BLaER1 treated with 17β-estradiol and CSF1 and Interleukin-3, amounts not matched to agents 10 nM and 100 nM (cell line): Measurements from ENCODE around the gene ULK4.

Source experiments
- H3K27ac ChIP-seq, 11 experiments: shearing (Covaris generic); formaldehyde crosslinking; 2 replicates each; pipeline ENCODE4 v1.8.1; 2022
- H3K27me3 ChIP-seq, 11 experiments: shearing (Covaris generic); formaldehyde crosslinking; 2 replicates each; pipeline ENCODE4 v1.8.1; 2022
- H3K36me3 ChIP-seq, 11 experiments: shearing (Covaris generic); formaldehyde crosslinking; 2 replicates each; pipeline ENCODE4 v1.8.1; 2022
- H3K4me1 ChIP-seq, 10 experiments: shearing (Covaris generic); formaldehyde crosslinking; 2 replicates each; pipeline ENCODE4 v1.8.1; 2022
- H3K4me2 ChIP-seq, 11 experiments: shearing (Covaris generic); formaldehyde crosslinking; 2 replicates each; pipeline ENCODE4 v1.8.1; 2022
- H3K4me3 ChIP-seq, 10 experiments: shearing (Covaris generic); formaldehyde crosslinking; 2 replicates each; pipeline ENCODE4 v1.8.1; 2022
- H3K9ac ChIP-seq, 11 experiments: shearing (Covaris generic); formaldehyde crosslinking; 2 replicates each; pipeline ENCODE4 v1.8.1; 2022
- H3K9me3 ChIP-seq, 11 experiments: shearing (Covaris generic); formaldehyde crosslinking; replicated peaks in 1 of 11; 2 replicates each; pipeline ENCODE4 v1.8.1; 2022
- H4K20me1 ChIP-seq, 11 experiments: shearing (Covaris generic); formaldehyde crosslinking; 2 replicates each; pipeline ENCODE4 v1.8.1; 2022
- Cebpa-rat ChIP-seq, 11 experiments: shearing (Covaris generic); IDR thresholded peaks; 2 replicates each; pipeline ENCODE4 v1.8.1; 2022

The ULK4 gene

DNA sequence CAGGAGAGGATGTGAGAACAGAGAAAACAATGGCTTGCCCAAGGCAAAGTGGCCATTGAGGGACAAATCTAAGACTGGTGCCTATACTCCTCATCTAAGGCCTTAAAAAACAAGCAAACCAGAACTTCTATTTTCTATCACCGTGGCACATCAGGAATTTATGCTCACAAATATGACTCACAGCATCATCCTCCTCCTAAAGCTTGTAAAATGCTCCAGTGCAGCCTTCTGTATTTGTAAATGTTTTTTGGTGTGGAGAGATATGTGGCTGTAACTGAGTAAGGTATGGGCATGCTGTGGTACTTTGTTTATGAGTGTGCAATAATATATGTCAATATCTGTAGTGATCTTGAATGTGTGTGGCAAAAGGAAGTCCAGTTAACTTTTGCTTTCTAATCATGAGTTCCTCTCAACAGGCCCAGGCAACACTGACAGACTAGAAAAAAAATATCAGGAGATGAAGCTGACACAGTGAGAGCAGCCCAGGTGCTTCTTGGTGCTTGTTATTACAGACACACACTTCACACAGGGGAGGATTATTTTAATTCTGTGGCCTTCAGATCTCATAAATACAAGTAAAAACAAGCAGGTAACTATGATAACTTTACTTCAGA lies 702.3 kb downstream of the ULK4 start:
- Histone ChIP-seq H3K9ac (no peak overlapping the region), H3K27ac (no peak overlapping the region), H3K27me3 (no peaks in the 10 kb centered on the region), H3K36me3 (no peaks in the 10 kb centered on the region), H4K20me1 (no peaks in the 10 kb centered on the region), H3K4me3 (no peak overlapping the region), H3K4me2 (no peak overlapping the region), H3K4me1 (peaks cover 0 to under 1% (median 0%) of the 10 kb centered on the region in 10 experiments; a peak in 1 of 20 replicates), H3K9me3 (no peaks in the 10 kb centered on the region)
- no peak for TF ChIP-seq Cebpa-rat (IDR thresholded peaks at IDR 0.05)

DNA sequence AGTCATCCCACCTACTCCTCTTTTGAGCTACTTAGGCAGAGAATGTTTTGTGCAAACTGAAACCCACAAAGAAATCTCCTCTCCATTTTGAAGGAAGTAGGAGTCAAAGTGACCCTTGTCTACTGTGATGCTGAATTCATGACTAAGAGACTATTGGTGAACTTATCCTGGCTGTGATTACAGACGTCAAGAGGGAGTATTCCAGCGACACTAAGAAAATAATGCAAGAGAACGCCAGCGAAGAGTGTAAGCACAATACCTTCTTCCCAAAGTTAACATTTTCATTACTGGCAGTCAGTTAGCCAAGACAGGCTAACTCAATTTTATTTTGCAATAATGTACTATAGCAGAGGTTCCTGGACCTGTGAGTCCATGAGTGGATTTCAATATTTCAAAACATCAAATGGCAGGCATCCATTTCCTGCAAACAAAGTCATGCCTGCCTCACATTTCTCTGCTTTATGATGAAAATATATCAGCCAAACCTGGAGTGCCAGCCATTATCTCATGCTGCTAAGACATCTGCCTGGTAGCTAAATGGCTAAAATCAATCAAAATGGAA lies 703.6 kb downstream of the ULK4 start:
- no peak overlapping the region for H3K4me3 ChIP-seq
- H3K4me1 ChIP-seq = no peaks in the 10 kb centered on the region
- no peak for TF ChIP-seq Cebpa-rat (IDR thresholded peaks at IDR 0.05)
- H3K36me3 ChIP-seq = no peaks in the 10 kb centered on the region
- H3K27me3 ChIP-seq = no peaks in the 10 kb centered on the region
- peaks cover 0 to 4% (median 0%) of the 10 kb centered on the region in 11 experiments; a peak in 3 of 22 replicates for H3K9me3 ChIP-seq
- H3K4me2 ChIP-seq = no peak overlapping the region
- no peak overlapping the region for H3K27ac ChIP-seq
- H4K20me1 ChIP-seq = no peaks in the 10 kb centered on the region
- H3K9ac ChIP-seq = no peak overlapping the region

DNA sequence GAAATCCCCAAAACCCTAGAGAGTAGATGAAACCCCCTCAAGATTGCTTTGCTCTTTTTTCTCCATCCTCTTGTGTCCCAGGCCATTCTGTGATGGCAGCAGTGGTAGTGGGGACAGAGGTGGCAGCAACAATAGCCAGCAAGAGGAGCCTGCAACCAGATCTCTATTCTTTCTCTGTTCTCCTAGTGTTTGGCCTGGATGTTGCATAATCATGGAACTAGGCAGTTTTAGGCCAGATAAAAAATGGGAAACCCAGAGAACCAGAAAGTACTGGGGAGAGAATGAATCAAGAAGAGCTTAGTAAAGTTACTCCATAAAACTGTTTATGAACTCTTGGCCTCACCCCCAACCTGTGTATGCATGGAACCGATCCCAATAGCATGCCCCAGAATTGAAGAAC lies 710.3 kb downstream of the ULK4 start:
- peaks cover 0 to 4% (median 0%) of the 10 kb centered on the region in 11 experiments; a peak in 3 of 22 replicates for H3K9me3 ChIP-seq
- no peak overlapping the region for H3K27ac ChIP-seq
- H3K36me3 ChIP-seq = no peaks in the 10 kb centered on the region
- H4K20me1 ChIP-seq = peaks cover 0 to 19% (median 0%) of the 10 kb centered on the region in 11 experiments; a peak in 4 of 22 replicates
- no peak overlapping the region for H3K9ac ChIP-seq
- H3K4me2 ChIP-seq = no peak overlapping the region
- H3K27me3 ChIP-seq = no peaks in the 10 kb centered on the region
- no peak overlapping the region for H3K4me3 ChIP-seq
- H3K4me1 ChIP-seq = peaks cover 0 to 17% (median 12%) of the 10 kb centered on the region in 10 experiments; a peak in 13 of 20 replicates
- TF ChIP-seq Cebpa-rat (IDR thresholded peaks at IDR 0.05) = 0 out of 22 replicates have a peak, but pooled peaks of 1 of the 11 experiments have one; percentile 16

DNA sequence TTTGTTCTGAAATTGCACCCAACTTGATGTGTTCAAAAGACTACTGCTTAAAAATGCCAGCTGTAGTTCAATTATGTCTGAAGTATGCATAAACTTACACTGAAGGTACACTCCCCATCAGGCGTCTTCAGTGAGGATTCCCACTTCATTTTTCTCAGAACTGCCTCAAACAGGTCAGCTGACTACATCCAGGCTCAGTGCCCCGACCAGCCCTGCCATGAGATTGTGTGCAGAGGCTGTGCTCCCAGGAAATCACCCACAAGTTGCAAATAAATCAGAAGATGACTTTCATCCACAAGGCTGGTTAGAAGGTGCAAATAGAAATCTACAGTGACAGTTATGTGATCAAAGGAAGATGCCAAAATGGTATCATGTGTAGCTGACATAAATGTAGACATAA lies 711.1 kb downstream of the ULK4 start:
- Histone ChIP-seq H3K4me1 (peaks cover 0 to 25% (median 18%) of the 10 kb centered on the region in 10 experiments; a peak in 13 of 20 replicates), H3K36me3 (peaks cover 0 to 5% (median 2%) of the 10 kb centered on the region in 11 experiments; a peak in 5 of 22 replicates), H3K9ac (no peak overlapping the region), H4K20me1 (peaks cover 0 to 27% (median 3%) of the 10 kb centered on the region in 11 experiments; a peak in 7 of 22 replicates), H3K9me3 (peaks cover 0 to 4% (median 0%) of the 10 kb centered on the region in 11 experiments; a peak in 3 of 22 replicates), H3K27me3 (no peaks in the 10 kb centered on the region), H3K4me2 (no peak overlapping the region), H3K4me3 (no peak overlapping the region), H3K27ac (no peak overlapping the region)
- TF ChIP-seq Cebpa-rat (IDR thresholded peaks at IDR 0.05) = no peak

DNA sequence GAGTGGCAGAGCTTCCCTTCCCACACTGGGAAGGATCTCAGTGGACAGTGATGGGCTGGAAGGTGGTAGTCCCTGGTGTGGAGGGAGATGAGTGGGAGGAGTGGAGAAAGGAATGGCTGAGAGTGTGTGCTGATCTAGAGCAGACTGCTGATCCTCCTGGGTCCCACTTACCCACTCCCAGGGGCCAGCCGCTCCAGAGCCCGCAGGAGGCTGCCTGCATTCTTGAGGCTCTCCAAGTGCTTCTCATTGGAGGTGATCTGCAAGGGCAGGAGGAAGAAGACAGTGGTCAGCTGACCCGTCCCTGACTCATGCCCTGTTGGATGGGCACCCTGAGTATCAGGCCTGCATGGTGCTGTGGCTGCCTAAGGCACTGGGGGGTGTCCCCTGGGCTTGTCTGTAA lies 712.6 kb downstream of the ULK4 start:
- no peak overlapping the region for H3K4me2 ChIP-seq
- no peak overlapping the region for H3K9ac ChIP-seq
- H3K4me3 ChIP-seq = no peak overlapping the region
- TF ChIP-seq Cebpa-rat (IDR thresholded peaks at IDR 0.05) = no peak
- H3K27ac ChIP-seq = no peak overlapping the region
- peaks cover 7 to 20% (median 17%) of the 10 kb centered on the region in 11 experiments; a peak in 20 of 22 replicates for H3K36me3 ChIP-seq
- peaks cover 0 to 27% (median 23%) of the 10 kb centered on the region in 10 experiments; a peak in 13 of 20 replicates for H3K4me1 ChIP-seq
- H4K20me1 ChIP-seq = peaks cover 0 to 42% (median 12%) of the 10 kb centered on the region in 11 experiments; a peak in 11 of 22 replicates
- H3K9me3 ChIP-seq = peaks cover 0 to 4% (median 0%) of the 10 kb centered on the region in 11 experiments; a peak in 3 of 22 replicates
- no peaks in the 10 kb centered on the region for H3K27me3 ChIP-seq

DNA sequence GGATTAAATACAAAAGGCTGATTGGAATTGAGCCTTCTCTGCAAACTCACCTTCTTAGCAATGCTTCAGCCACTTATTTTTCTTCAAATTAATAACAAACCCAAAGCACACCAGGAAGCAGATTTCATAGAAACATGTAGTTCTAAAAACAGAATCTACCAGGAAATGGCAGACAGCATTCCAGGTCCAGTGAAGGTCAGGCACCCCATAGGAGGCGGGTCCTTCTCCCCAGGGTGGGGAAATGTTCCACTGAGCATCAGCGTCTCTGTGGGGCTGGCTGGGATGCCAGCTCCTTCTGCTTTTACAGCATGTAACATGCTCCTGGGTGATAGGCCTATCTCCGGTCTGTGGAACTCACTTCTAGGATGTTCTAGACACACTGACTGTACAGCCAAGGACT lies 713.4 kb downstream of the ULK4 start:
- Histone ChIP-seq H3K4me2 (peak overlapping the region in 1 of 11 experiments; percentile 64; a peak in 1 of 22 replicates), H3K9ac (no peak overlapping the region), H3K27ac (no peak overlapping the region; a peak in 1 of 22 replicates), H3K27me3 (no peaks in the 10 kb centered on the region), H3K4me1 (peaks cover 0 to 27% (median 23%) of the 10 kb centered on the region in 10 experiments; a peak in 13 of 20 replicates), H3K9me3 (peaks cover 0 to 1% (median 0%) of the 10 kb centered on the region in 11 experiments; a peak in 2 of 22 replicates), H3K4me3 (no peak overlapping the region), H3K36me3 (peaks cover 10 to 28% (median 24%) of the 10 kb centered on the region in 11 experiments; a peak in 21 of 22 replicates), H4K20me1 (peaks cover 0 to 50% (median 19%) of the 10 kb centered on the region in 11 experiments; a peak in 12 of 22 replicates)
- no peak for TF ChIP-seq Cebpa-rat (IDR thresholded peaks at IDR 0.05)

DNA sequence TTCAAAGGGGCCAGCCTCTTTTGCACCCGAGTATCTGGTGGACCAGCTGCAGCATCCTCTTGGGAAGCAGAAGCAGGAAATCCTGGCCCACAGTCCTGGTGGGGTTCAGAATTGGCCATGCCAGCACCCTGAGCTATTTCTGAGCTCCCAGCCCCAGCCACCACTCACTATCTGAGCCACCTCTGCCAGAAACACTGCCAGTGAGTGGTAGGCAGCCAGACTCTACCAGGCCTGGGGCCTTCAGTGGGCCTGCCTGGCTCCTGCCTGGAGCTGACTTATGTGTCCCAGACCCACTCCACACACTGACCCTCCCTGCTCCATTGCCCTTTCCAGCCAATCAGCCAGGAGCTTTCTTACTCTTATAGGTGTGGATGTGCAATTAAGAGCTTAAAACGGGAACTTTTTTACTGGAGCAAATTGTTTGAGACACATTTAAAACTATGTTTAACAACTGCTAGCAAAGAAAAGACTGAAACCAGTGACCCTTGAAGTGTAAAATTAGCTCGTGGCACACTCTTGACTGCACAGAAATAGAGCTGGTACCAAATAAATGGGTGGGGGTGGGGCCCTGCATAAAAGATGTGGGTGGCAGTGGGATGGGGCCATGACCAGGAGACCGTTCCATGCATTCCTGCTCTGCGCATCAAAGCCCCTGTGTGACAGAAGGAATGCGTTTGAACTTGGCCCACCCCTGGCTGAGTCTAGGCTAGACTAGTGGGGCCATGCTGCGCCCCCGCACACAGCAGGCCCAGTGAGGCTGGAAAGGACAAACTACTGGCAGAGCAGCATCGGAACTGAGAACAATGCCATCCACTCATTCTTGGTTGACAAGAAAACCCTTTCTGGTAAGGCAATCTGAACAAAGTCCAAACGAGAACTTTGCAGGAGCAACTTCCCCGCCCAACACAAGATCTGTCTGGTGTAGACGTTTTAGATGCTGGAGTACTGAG lies 714.6 kb downstream of the ULK4 start:
- no peaks in the 10 kb centered on the region for H3K9me3 ChIP-seq
- H3K4me2 ChIP-seq = peak overlapping the region in 7 of 11 experiments; percentile 6 to 66 (median 54); a peak in 13 of 22 replicates
- peaks cover 0 to 27% (median 23%) of the 10 kb centered on the region in 10 experiments; a peak in 13 of 20 replicates for H3K4me1 ChIP-seq
- H4K20me1 ChIP-seq = peaks cover 0 to 62% (median 23%) of the 10 kb centered on the region in 11 experiments; a peak in 12 of 22 replicates
- peak overlapping the region in 1 of 11 experiments; percentile 31; a peak in 1 of 22 replicates for H3K27ac ChIP-seq
- H3K4me3 ChIP-seq = no peak overlapping the region
- TF ChIP-seq Cebpa-rat (IDR thresholded peaks at IDR 0.05) = no peak
- peak overlapping the region in 1 of 11 experiments; percentile 20; a peak in 1 of 22 replicates for H3K9ac ChIP-seq
- no peaks in the 10 kb centered on the region for H3K27me3 ChIP-seq
- peaks cover 12 to 39% (median 33%) of the 10 kb centered on the region in 11 experiments for H3K36me3 ChIP-seq

DNA sequence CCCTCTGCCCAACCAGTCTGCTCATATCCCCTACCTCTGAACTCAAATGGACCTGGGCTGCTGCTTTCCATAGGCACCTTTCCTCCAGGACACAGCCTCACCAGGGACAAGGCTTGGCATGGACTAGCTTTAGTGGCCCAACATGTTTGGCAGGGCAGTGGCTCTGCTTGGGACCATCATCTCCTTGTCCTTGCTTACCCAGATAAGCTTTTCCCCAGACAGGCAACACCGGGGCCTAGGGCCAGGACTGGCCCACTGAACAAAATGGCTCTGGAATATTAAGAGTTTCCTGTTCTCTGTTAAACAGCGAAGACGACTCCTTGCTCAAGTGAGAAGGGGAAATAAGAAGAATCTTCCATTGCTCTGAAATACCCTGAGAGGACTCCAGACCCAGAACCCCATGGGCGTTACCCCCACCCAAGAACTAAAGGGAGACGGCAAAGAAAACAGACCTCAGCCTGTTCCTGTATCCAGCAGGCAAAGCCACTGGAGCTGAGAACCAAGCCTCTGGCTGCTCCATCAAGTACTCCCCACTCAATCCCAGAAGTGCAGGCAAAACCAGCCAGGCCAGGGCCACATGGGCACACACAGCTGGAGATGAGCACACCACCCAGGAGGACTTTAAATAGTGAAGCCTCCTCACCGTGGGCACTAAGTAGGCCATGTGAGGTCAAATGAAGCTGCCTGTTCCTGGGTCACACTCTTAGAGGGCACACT lies 717.1 kb downstream of the ULK4 start:
- H3K36me3 ChIP-seq = peaks cover 35 to 64% (median 58%) of the 10 kb centered on the region in 11 experiments
- no peak for TF ChIP-seq Cebpa-rat (IDR thresholded peaks at IDR 0.05)
- peaks cover 0 to 83% (median 46%) of the 10 kb centered on the region in 11 experiments; a peak in 15 of 22 replicates for H4K20me1 ChIP-seq
- H3K4me2 ChIP-seq = no peak overlapping the region
- no peak overlapping the region for H3K4me3 ChIP-seq
- peak overlapping the region in 1 of 11 experiments; percentile 13; a peak in 1 of 22 replicates for H3K27ac ChIP-seq
- no peaks in the 10 kb centered on the region for H3K27me3 ChIP-seq
- H3K4me1 ChIP-seq = peaks cover 0 to 27% (median 23%) of the 10 kb centered on the region in 10 experiments; a peak in 13 of 20 replicates
- H3K9ac ChIP-seq = no peak overlapping the region
- H3K9me3 ChIP-seq = no peaks in the 10 kb centered on the region
